ENCODE results near the gene BIVM.
"Not testable (repeated sequence)": the region's sequence is repeated elsewhere in the genome, so short reads cannot be mapped to it uniquely, and the experiment has no call there.

The BIVM gene
- 1.4 to 10.7 (median 6.5) reads per million in 18 experiments for total RNA-seq

DNA sequence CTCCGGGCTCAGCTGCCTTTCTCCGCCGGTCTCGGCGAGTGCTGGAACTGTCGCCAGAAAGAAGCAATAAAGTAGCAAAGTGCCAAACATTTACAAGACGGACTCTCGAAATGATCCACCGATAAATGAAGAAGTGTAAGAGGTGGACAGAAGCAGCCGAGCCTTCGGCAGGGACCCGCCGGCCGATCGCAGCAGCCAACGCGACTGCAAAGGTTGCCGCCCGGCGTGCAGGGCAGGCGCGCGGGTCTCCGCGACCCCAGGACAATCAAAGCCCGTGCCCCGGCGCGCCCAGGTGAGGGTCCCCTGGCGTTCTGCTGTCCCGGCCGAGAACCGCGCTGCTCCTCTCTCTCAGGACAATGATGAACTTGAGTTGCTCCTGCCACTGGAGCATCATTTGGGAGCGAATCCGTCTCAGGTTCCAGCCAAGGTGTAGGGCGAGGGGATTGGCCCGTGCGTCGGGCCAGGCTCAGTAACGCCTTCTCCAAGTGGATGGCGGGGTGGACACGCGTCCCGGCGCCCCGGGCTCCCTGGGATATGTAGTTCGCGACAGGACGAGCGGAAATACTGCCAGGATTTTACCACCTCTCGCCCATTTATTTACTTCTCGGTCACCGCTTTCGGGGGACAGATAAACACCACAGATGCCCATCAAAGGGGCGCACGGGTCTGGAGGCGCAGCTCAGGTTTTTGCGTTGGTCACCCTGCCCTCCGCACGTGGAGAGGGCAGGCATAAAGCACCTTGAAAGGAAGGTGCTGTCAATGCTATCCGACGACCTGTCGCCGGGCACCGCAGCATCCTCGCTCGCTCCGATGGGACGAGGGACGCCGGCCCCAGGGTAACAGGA, at the start of gene BIVM, which contains the start of gene POGLUT2:
BIVM (plus strand) TSS at position 539 of the 845 bp plus-strand sequence. CDS start 8,149 bp downstream, outside the sequence.
POGLUT2 (minus strand) TSS at position 396 of the 845 bp plus-strand sequence; CDS start at position 90, 306 bp downstream.
- peak; percentile 82 to 89 for DNase-seq

DNA sequence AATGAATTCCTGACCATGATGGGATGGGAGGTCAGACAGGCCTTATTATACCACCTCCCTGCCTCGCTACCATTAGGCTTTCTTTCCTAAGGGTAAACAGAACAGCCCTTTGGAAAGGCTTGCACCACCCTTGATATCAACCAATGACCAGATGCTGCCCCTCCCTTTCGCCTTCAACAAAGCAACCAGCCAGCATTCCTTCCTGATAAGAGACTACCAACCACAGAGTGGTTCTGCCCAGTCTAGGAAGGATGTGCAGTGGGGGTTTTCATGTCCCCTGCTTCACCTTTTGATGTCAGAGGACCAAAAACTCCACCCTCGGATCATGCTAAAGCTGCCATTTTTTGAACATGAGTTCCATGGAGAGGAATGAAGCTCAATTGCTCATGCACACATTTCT, 47.0 kb upstream of the BIVM start:
- DNase-seq, result no peak

- no peak for DNase-seq
These were observed 41.9 kb upstream of the BIVM start for GRCh38 chr13:102757006-102757405.

- no peak for DNase-seq
These were observed 40.1 kb upstream of the BIVM start for GRCh38 chr13:102758842-102759241.

GRCh38 chr13:102761071-102761470, 37.8 kb upstream of the BIVM start:
- DNase-seq, result no peak

DNA sequence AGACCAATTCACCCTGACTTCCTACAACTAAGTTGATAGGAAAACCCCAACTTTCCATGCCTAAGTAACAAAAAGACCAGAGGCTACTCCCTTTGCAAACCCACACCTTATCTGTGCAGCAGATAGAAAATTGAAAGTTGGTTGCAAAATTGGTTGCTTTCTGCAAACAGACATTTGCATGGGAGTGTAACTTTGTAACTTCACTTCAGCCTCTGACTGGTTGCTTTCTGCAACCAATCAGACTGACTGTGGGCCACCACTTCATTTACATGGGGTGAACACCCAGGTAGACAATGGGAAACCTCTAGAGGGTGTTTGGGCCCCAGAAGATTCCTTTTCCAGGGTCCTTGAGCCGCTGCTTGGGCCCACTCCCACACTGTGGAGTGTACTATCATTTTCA, 35.2 kb upstream of the BIVM start:
- no peak for DNase-seq

GRCh38 chr13:102768909-102769308, 30.0 kb upstream of the BIVM start:
- DNase-seq, result no peak

DNA sequence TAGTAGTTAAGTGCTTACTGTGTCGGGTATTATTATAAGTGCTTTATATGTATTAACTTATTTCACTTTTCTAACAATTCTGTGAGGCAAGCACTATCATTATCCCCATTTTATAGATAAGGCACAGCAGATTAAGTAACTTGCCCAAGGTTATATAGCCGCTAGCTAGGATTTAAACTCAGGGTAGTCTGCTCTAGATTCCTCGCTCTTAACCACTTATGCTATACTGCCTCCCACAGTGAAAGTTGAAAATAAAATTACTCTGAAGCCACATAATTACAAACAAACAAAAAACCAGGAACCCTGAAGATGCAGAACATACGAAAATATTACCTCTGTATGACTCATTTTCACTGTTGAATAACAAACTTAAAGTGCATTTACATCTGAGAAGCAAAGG, 29.2 kb upstream of the BIVM start:
- DNase-seq, result no peak

GRCh38 chr13:102770435-102770834, 28.5 kb upstream of the BIVM start:
- no peak for DNase-seq

GRCh38 chr13:102771298-102772041, 27.4 kb upstream of the BIVM start:
- DNase-seq, result no peak

- no peak for DNase-seq
These were observed 26.9 kb upstream of the BIVM start for GRCh38 chr13:102772042-102772425.

- peak; percentile 88 to 93 for DNase-seq
These were observed 25.3 kb upstream of the BIVM start, which contains the start of gene TEX30 for GRCh38 chr13:102773441-102774213. Gene TEX30, minus strand, starts transcription at chr13:102773786. Its CDS starts 3,760 bp downstream, at chr13:102770026.

- DNase-seq, result no peak
These were observed 24.7 kb upstream of the BIVM start for GRCh38 chr13:102774214-102774568.

- no peak for DNase-seq
These were observed 24.1 kb upstream of the BIVM start for GRCh38 chr13:102774591-102775520.

DNA sequence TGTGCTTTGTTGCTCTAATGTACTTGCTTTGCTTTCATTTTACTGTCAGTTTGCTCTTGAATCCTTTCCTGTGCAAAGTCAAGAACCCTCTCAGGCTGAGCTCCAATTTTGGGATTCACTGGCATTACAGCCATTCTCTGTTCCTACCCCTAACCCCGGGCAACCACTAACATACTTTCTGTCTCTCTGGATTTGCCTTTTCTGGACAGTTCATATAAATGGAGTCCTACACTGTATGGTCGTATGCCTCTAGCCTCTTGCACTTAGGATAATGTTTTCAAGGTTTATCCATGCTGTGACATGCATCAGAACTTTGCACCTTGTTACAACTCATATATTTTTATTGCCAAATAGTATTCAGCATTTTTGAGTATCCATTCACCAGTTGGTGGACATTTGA, 22.6 kb upstream of the BIVM start:
- no peak for DNase-seq

- no peak for DNase-seq
These were observed 21.2 kb upstream of the BIVM start for GRCh38 chr13:102777736-102778135.

DNA sequence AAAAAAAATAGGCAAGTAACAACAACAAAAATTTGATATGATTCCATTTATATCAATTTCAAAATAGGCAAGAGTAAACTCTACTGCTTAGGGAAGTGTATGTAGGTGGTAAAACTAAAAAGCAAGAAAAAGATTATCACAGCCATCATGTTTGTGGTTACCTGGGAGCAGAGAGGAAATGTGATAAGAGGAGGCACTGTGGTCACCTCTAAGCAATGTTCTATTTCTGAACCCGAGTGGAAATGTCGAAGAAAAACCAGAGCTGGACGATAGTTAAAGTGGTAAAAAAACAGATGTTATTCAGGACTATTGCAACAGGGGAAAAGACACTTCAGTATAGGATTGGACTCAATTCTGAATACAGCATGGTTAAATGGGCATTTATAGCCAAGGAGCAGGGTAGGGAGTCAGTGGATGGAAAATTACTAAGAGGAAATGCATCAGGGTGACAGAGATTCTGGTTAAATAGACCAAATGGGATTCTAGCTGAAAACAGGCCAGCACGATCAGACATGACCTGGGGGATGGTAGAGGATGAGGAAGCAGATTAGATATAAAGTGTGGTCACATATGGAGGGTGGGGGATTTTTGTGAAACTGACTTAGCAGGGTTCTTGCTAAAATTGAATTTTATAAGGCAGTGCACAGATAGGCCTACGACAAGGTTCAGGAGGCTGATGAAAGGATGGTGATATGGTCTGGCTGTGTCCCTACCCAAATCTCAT, 19.3 kb upstream of the BIVM start:
- no peak for DNase-seq

GRCh38 chr13:102780656-102781055, 18.3 kb upstream of the BIVM start:
- not testable (repeated sequence) for DNase-seq

DNA sequence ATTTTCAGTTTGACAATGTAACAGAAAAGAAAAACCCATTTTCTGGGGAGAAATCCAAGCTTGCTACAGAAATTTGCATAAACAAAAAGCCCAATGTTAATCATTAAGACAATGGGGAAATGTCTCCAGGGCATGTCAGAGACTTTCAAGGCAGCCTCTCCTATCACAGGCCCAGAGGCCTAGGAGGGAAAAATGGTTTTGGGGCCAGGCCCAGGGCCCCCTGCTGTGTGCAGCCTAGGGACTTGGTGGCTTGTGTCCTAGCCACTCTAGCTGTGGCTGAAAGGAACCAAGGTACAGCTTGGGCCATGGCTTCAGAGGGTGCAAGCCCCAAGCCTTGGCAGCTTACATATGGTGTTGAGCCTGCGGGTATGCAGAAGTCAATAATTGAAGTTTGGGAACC, 17.3 kb upstream of the BIVM start:
- DNase-seq, result no peak

GRCh38 chr13:102784483-102784882, 14.4 kb upstream of the BIVM start:
- DNase-seq, result no peak

GRCh38 chr13:102788683-102789082, 10.2 kb upstream of the BIVM start:
- no peak for DNase-seq
